ENCODE measurements around the gene CD8B2.
"Not testable (repeated sequence)": the region's sequence is repeated elsewhere in the genome, so short reads cannot be mapped to it uniquely, and the experiment has no call there.

CD8B2 gene

DNA sequence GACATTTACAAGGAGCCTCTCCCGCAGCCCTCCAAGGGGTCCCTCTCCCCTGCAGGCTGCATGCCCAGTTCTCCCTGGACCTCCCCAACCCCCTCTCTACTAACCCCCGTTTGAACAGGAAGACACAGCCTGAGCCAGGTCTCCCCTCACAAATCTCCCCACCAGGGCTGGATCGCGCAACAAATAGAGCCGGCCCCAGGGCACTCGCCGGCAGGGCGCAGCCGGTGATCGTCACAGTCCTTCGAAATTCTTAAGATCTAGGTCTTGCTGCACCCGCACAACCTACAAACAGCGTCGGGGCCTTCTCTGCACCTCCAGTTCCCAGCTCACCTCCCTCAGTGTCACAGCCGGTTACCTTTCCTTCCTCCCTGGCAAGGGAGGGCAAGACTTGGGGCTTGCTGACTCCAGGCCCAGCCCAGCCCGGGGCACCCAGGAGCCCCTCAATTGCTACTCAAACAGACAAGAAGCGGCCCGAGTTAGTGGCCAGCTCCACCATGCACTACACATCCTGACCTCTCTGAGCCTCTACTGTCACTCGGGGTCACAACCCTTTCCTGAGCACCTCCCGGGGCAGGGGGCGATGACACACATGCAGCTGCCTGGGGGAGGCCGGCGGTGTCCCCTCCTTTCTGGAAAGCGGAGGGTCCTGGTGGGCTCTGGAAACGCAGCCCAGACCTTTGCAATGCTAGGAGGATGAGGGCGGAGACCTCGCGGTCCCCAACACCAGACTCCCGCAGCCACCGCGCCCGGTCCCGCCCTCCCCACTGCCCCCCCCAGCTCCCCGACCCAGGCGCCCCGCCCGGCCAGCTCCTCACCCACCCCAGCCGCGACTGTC, at the start of gene CD8B2:
TSS of gene CD8B2 (plus strand) at position 814 of the 835 bp plus-strand sequence. CDS start 63 bp downstream, outside the sequence.
- DNase-seq, result not testable (repeated sequence)

DNA sequence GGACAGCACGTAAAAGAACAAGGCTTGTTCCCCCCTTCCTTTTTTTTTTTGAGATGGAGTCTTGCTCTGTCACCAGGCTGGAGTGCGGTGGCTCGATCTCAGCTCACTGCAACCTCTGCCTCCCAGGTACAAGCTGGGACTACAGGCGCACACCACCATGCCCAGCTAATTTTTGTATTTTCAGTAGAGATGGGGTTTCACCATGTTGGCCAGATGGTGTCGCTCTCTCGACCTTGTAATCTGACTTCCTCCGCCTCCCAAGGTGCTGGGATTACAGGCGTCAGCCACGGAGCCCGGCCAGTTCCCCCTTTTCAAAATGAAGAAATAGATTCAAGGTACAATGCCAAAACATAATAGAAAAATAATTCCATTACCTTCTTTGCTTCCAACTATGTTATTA, 25.3 kb upstream of the CD8B2 start:
- not testable (repeated sequence) for DNase-seq

DNA sequence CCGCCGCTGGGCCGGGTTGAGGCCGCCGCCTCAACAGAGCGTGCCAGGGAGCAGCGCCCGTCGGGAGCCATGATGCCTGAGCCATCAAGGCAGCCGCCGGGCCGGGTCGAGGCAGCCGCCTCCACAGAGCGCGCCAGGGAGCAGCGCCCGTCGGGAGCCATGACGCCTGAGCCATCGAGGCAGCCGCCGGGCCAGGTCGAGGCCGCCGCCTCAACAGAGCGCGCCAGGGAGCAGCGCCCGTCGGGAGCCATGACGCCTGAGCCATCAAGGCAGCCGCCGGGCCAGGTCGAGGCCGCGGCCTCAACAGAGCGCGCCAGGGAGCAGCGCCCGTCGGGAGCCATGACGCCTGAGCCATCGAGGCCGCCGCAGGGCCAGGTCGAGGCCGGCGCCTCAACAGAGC, 19.6 kb upstream of the CD8B2 start:
- DNase-seq, result not testable (repeated sequence)

DNA sequence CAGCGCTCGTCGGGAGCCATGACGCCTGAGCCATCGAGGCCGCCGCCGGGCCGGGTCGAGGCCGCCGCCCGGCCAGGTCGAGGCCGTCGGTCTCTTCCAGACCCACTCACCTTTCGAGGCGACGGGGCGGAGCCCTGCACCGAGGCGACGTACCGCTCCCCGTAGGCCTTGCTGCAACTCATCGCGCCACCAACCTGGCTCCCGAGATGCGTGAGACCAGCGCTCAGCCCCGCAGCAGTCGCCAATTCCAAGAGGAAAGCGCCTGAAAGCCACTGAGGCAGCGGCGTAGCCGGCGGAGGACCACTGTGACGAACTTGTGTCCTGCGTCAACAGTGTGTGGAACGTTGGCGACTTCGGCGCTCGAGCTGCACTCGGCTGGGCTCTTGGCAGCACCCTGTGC, 19.1 kb upstream of the CD8B2 start, which contains the start of gene RGPD3:
TSS of gene RGPD3 (minus strand) at position 307 of the 400 bp plus-strand sequence. CDS start at position 182, 125 bp downstream.
- not testable (repeated sequence) for DNase-seq

DNA sequence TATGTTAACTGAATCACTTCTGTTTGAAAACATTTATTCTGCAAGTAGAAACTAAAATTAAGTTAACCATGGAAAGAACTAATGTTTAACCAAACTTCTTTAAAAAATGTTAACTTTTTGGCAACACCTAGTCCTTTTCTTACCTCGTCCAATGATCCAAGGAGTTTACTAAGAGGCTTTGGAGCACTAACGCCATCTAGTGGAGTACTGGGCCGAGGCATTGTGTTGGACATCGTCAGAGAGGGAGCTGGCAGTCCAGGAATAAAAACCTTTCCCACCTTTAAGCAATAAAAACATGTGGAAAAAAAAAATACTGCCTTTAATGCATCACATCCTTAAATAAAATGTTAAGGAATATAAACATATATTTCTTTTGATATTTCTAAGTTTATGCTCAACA, 16.5 kb upstream of the CD8B2 start:
- DNase-seq, result not testable (repeated sequence)

DNA sequence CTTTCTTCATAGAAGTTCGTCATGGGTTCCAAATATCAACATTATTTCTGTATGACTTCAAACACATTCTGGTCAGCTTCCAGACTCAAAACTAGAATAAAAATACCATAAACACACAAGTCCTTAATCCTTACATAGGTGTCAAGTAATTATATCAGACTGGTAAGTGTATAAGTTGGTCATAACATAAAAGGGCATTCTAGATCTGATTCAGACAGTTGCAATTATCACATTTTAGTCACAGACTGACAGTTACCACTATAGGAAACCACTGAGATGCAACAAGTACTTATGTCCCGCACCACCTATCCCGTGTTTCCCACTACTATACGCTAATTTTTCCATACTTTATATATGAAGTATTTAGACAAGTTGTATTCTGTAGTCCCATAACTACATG, 9.5 kb upstream of the CD8B2 start:
- DNase-seq, result not testable (repeated sequence)

DNA sequence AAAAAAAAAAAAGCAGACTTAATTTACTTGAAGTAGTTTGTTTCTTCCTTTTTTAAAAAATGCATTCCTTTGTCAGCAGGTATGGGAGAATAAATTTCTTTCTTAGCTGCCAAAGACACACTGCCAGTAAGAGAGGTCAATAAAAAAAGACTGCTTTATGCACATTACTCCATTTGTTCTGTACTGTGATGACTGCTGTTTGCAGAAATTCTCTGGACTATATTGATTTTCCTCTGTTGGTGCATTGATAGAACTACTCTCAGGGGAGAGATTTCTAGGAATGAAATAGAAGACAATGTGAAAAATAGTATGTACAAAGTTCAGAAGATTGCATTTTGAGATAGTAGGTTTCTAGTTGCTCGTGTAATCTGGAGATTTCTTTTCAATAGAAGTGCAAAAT, 7.6 kb upstream of the CD8B2 start:
- DNase-seq, result not testable (repeated sequence)

DNA sequence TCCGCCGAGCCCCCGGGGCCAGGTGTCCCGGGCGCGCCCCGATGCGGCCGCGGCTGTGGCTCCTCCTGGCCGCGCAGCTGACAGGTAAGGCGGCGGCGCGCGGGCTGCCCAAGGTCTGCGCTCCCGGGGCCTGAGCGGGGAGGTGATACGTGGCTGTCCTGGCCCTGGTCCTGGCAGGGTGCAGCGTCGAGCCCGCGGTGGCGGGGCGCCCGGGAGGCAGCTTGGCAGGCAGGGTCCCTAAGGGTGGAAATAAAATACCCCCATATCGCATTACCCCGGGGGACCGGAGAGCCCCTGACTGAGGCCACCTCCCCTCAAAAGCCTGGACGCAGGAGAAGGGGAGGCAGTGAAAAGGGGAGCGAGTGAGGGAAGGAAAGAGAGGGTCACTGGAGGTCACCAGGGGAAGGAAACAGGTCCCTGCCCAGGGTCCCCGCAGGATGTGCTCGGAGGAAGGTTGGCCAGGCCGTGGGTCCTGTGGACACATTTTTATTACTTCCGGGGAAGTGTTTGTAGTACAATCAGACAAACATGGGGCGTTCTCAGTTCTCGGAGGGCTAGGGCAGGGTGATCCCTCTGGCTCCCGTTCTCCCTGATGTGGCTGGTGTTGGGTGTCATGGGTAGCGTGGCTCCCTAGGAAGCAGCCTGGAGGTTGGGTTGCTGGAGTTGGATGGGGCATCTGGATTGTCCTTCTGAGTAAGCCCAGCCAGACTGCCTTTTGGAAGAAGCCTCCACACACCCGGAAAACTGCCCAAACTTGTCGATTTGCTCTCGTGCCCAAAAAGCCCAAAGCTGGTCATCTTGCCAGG, 425 bp downstream of the CD8B2 start:
- not testable (repeated sequence) for DNase-seq

DNA sequence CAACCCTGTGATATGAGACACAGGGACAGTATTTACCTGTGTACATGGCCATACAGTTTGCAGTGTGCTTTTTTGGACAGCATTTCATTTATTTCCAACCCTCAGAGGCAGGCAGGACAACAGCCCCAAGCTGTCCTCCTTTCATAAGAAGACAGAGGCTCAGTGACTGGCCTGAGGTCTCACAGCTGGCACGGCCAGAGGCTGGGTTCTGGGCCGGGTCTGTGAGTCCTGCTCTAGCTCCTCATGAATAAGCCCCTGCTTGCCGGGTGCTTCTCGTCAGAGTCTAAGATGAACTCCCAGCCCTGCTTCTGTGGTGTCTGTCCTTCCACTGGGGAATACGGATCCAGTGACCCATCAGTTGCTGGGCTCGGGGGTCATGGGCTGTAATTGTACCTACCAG, 2.5 kb downstream of the CD8B2 start:
- DNase-seq, result not testable (repeated sequence)

DNA sequence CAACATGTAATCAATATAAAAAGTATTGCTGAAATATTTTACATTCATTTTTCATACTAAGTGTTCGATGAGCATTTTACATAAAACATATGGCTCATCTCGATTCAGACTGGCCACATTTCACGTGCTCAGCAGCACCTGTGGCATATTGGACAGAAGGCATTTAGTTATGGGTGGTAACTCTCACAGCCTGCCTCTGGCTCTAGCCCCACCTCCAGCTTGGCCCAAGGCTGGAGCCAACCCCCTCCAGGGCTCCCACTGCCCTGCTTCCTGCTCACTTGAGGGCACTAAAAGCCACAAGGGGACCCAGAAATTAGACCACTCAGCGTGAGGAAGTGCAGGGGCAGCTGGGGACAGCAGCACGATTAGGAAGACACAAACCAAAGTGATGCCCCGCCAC, 5.2 kb downstream of the CD8B2 start:
- DNase-seq, result not testable (repeated sequence)

DNA sequence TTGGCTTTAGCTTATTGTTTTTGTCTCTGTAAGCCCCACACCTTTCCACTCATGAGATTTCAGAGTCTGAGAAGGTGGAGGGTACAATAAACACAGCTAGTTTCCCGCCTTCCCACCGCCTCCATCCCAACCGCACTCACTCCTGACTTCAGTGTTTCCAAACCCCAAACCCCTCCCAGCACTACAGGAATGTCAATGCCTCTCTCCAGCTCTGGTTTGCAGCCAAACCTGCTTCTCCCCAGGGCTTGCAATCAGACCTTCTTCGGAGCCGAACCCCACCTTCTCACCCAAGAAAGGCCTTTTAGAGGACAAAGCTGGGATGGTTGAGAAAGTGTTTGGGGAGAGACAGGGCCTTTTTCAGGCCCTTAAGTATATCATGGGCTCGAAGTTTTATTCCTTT, 5.7 kb downstream of the CD8B2 start:
- DNase-seq, result not testable (repeated sequence)

DNA sequence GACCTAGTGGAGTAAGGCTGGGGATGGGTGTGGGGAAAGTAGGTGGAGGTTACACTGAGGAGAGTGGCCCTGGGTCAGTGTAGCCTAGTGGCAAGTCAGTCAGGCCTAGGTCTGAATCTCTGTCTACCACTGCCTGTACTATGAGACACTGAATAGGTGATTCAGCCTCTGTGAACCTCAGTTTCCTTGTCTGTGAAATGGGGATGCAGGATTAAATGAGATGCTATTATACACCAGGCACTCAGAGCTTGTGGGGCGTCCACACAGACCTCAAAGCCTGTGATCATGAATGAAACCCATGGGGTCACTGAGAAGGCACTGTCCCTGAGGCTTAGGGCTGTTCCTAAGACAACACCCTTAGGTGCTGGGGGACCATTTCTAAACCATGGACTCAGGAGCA, 11.4 kb downstream of the CD8B2 start:
- not testable (repeated sequence) for DNase-seq

DNA sequence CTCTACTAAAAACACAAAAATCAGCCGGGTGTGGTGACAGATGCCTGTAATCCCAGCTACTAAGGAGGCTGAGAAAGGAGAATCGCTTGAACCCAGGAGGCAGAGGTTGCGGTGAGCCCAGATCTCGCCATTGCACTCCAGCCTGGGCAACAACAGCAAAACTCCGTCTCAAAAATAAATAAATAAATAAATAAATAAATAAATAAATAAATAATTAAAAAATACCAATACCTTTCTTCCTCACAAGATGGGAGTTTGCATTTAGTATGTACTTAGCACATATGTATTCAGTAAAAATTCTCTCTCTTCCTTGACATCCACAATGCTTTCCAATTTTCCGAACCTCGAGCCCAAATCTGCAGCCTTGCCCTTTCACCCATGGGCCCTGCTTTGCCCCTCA, 13.2 kb downstream of the CD8B2 start:
- DNase-seq, result not testable (repeated sequence)

DNA sequence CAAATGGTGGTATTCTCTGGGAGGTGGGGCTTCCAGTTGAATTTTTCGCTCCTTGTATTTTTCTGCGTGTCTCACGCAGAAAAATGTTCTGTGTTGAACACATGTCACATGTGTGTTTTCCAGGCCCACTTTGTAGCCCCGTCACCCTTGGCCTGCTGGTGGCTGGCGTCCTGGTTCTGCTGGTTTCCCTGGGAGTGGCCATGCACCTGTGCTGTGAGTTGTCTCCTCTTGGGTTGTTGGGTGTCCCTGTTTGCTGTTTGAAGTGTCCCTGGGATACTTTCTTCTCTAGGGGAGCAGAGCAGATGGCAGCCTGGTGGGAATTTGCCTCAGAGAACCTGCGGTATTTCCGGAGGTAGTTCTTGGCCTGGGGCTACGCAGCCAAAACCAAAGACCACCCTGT, 15.2 kb downstream of the CD8B2 start:
- DNase-seq, result not testable (repeated sequence)

DNA sequence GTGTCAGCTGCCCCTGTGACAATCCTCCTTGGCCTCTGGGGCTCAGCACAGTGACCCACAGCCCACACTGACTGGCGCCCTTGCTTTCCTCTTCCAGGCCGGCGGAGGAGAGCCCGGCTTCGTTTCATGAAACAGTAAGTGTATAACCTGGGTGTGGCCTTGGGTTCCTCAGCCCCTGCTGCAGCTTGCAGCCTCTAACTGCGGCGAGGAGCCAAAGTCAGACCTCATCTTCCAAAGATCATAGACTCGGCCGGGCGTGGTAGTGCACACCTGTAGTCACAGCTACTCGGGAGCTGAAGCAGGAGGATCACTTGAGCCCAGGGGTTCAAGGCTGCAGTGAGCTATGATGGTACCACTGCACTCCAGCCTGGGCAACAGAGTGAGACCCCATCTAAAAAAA, 17.0 kb downstream of the CD8B2 start:
- not testable (repeated sequence) for DNase-seq

DNA sequence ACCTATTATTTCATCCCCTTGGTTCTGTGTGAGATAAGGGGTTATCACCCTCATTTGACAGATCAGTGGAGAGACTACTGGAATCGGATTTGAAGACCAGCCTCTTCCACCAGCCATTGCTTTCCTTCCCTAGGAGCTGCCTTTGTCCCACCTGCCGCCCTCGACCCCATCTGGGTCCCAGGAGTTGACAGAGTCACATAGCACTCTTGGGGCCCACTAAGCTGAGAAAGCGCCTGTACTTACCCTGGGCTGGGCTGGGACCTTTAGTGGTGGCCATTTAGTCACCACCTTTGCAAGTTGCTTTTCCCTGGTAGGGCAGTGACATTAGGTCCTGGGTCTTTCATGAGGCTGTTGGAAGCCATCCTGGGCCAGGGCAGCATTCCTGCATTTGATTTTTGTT, 17.6 kb downstream of the CD8B2 start:
- DNase-seq, result not testable (repeated sequence)

DNA sequence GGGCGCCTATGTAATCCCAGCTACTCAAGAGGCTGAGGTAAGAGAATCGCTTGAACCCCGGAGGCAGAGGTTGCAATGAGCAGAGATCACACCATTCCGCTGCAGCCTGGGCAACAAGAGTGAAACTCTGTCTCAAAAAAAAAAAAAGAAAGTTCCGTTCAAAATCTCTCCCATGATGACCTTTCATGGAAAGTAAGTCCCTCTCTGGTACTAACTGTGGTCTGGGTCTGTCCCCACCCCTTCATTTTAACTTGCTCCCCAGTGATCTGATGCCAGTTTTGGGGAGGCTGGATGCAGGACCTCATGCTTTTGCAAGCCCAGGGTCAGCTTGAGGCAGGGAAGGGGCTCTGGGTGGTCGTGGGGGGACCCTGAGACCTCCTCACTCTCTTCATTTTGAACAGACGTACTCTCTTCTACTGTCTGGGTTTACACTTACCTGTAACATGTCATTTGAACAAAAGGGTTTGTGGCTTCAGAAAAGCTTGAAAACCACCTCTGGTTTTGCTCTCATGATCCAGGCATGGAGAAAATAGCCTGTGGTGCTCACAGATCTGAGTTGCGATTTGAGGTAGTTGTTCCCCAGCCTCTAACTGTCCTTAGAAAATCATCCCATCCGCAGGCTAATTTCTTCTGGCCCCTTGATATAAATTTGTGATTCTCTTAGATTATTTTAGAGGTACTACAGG, 19.0 kb downstream of the CD8B2 start:
- DNase-seq, result not testable (repeated sequence)

DNA sequence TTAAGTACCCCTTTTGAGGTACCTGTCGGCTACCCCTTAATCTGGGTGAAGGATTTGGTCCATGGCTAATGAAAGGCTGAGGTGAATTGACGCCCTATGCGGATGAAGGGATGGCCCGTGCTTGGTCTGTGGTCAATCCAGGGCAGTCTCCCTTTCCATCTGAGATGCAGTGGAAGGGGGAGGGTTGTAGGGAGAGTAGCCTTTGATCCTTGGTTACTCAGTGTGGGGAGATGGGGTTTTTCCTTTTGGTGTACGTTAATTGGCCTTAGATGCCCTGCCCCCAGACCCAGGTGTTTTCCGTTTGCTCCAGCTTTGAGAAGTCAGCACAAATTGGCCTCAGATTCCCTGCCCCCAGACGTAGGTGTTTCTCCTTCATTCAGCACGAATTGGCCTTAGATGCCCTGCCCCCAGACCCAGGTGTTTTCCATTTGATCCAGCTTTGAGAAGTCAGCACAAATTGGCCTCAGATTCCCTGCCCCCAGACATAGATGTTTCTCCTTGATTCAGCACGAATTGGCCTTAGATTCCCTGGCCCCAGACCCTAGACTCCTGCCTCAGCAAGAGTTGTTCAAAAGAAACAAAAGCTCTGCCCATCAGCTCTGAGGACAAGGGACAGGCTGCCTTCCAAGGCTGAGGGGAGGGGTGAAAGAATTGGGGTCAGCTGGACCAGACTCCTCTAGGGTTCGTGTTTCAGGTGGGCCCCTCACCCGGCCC, 21.7 kb downstream of the CD8B2 start:
- DNase-seq, result not testable (repeated sequence)

DNA sequence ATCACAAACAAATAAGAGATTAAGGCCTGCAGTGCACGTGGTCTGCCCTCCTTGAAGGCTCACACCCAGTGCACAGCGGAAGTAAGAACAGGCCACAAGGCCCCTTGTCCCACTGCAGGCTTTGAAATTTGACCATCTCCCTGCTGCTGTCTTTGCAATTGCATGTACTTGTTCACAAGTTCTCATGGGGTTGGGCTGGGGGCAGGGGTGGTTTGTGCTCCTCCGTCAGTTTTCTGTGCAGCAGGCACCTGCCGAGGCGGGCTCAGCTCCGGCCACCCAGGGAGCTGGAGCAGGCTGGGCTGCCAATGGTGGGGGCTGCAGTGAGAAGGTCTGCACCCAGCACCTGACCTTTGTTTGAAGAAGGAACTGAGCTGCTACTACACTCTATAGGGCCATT, 22.2 kb downstream of the CD8B2 start:
- not testable (repeated sequence) for DNase-seq

DNA sequence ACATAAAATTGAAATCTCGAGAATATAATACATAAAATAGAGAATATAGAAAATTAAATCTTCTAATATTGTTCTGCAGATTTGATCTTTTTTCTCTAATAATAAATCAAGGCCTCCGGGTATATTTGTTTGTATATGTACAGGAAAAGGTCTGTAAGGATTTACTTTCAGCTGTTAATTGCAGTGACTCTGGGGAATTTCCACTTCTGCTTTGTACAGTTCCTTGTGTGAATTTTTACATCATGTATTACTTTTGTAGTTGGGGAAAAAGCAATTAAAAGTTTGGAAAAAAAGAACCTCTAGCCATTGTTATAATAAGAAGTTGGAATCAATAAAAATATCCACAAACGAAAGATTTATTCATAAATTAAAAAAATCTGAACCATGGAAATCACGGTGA, 23.6 kb downstream of the CD8B2 start:
- DNase-seq, result not testable (repeated sequence)

DNA sequence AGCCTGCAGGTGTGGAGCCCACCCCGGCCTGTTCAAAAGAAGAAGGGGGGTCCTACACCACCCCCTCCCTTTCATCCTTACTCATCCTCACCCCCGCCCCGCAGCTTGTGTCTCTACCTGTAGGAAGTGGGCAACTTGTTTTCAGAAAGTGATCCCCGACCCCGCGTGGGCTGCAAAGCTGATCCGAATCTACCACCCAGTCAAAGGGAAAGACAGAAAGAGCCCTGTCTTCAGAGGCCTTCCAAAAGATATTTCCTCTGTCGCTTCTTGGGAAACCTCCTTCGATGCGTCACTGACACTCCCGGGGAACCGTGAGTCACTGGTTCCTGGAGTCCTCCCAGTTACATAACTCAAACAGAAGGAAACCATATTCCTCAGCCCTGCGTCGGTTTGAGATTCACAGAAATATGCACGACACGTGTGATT, 24.3 kb downstream of the CD8B2 start:
- not testable (repeated sequence) for DNase-seq

DNA sequence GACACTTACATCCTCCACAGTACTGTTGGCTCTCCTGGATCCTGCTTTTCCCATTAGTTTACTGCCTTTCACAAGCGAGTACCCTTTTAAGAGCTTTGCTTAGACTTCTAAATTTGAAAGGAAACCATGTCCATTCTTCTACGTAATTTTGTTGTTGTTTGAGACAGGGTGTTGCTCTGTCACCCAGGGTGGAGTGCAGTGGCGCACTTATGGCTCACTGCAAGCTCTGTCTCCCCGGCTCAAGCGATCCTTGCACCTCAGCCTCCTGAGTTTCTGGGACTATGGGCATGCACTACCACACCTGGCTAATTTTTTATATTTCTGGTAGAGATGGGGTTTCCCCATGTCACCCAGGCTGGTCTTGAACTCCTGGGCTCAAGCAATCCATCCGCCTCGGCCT, 24.8 kb downstream of the CD8B2 start:
- not testable (repeated sequence) for DNase-seq
